Vagina (tissue), 2 donors: Measurements from ENCODE around the gene SMIM21. TPM values are rescaled to one million over a fixed set of nuclear protein-coding genes. Genes with fewer than 3 reads are reported as not detected.

Experiments used
- DNase-seq, 2 donors: peaks; one replicate each; pipeline ENCODE4 v3.0.0-alpha.2; 2017; ENCODE audit errors: extremely low spot score in 2 of 2
- H3K27ac ChIP-seq: fragments of 200-600 bp; sonication (generic); one replicate; pipeline ENCODE4 v1.5.1; 2019
- H3K27me3 ChIP-seq: fragments of 200-600 bp; sonication (generic); one replicate; pipeline ENCODE4 v1.5.1; 2019
- H3K36me3 ChIP-seq, 2 donors: fragments of 200-600 bp; sonication (generic); one replicate each; pipeline ENCODE4 v1.5.1; 2017 to 2019
- H3K4me1 ChIP-seq: fragments of 200-600 bp; sonication (generic); one replicate; pipeline ENCODE4 v1.5.1; 2019
- H3K4me3 ChIP-seq, 2 donors: fragments of 200-600 bp; sonication (generic); 1 replicate in 1 of 2; 2 replicates in 1 of 2; pipeline ENCODE4 v1.5.1; 2016 to 2019
- H3K9me3 ChIP-seq: fragments of 200-600 bp; sonication (generic); one replicate; pipeline ENCODE4 v1.5.1; 2019
- CTCF ChIP-seq, 3 experiments: fragments of 450-650 bp in 2 of 3; fragments of 200-600 bp in 1 of 3; sonication (generic) in 1 of 3; IDR thresholded peaks; one replicate each; pipeline ENCODE4 v1.5.1; 2017 to 2019; ENCODE audit warnings: antibody characterized with exemption in 3 of 3, mild to moderate bottlenecking in 2 of 3, moderate library complexity in 2 of 3
- POLR2A ChIP-seq, 2 donors: fragments of 450-650 bp; IDR thresholded peaks; one replicate each; pipeline ENCODE4 v1.6.1; 2017; ENCODE audit warnings: antibody characterized with exemption in 2 of 2, mild to moderate bottlenecking in 2 of 2, moderate library complexity in 2 of 2
- POLR2AphosphoS5 ChIP-seq, 2 donors: sonication (generic); formaldehyde crosslinking; IDR thresholded peaks; one replicate each; pipeline ENCODE4 v1.9.0; 2017; ENCODE audit warnings: antibody characterized with exemption in 2 of 2, mild to moderate bottlenecking in 2 of 2, low read depth in 1 of 2; ENCODE audit not compliant: insufficient read depth in 1 of 2
- intact Hi-C: fragments of 100-400 bp; cut with DNase I; formaldehyde crosslinking; loops from one replicate; pipeline ENCODE4 v1.15.1; 2023
- total RNA-seq: library from RNA; depleted of rRNA; stranded (reverse); fragments of >200 nt; gene quantifications from one replicate; pipeline ENCODE4 v1.2.3, GENCODE V29; 2016

SMIM21 gene
- not detected for total RNA-seq

GRCh38 chr18:75427603-75428002 lies at the start of gene SMIM21:
TSS of gene SMIM21 (minus strand) at chr18:75427703. CDS start at chr18:75427563, 140 bp downstream.
- Histone ChIP-seq H3K4me1 (no peaks in the 10 kb centered on the region), H3K9me3 (no peaks in the 10 kb centered on the region), H3K27me3 (no peaks in the 10 kb centered on the region), H3K4me3 (no peak within 1 kb of the TSS), H3K27ac (no peak within 1 kb of the TSS), H3K36me3 (no peaks in the 10 kb centered on the region)
- intact Hi-C loops, result no loop called here
- DNase-seq, result no peak
- no peak for TF ChIP-seq POLR2A (IDR thresholded peaks at IDR 0.05)

DNA sequence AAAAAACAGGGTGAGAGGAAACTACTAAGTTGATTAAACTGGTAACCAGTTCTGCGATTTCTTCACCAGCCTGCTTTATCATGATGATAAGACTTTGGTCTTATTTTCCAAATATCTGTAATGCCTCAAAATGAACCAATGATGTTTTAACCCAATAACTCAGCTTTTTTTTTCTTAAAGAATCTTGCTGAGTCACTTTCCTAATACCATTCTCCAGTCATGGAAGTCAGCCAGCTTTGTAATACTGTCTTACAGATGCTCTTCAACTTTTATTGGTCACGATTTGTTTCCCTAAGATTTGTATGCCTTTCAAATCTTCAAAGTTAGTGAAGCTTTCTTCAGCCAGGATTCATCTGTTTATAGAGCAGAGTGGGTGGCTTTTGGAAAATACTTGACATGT lies 47.7 kb upstream of the SMIM21 start:
- TF ChIP-seq POLR2A (IDR thresholded peaks at IDR 0.05), result no peak
- TF ChIP-seq CTCF (IDR thresholded peaks at IDR 0.05), result no peak
- TF ChIP-seq POLR2AphosphoS5 (IDR thresholded peaks at IDR 0.05; ENCODE audit: insufficient read depth in 1 of 2, low read depth in 1 of 2), result no peak
- Histone ChIP-seq H3K4me1 (no peaks in the 10 kb centered on the region), H3K27ac (no peak overlapping the region), H3K4me3 (no peak overlapping the region), H3K36me3 (no peaks in the 10 kb centered on the region), H3K9me3 (no peaks in the 10 kb centered on the region), H3K27me3 (no peaks in the 10 kb centered on the region)
- intact Hi-C loops, result no loop called here
- DNase-seq, result no peak

GRCh38 chr18:75474332-75474731 lies 46.8 kb upstream of the SMIM21 start:
- DNase-seq, result no peak
- Histone ChIP-seq H3K36me3 (no peaks in the 10 kb centered on the region), H3K4me3 (no peak overlapping the region), H3K4me1 (no peaks in the 10 kb centered on the region), H3K9me3 (no peaks in the 10 kb centered on the region), H3K27ac (no peak overlapping the region), H3K27me3 (no peaks in the 10 kb centered on the region)
- intact Hi-C loops, result no loop called here
- TF ChIP-seq POLR2AphosphoS5 (IDR thresholded peaks at IDR 0.05; ENCODE audit: insufficient read depth in 1 of 2, low read depth in 1 of 2) (no peak), CTCF (IDR thresholded peaks at IDR 0.05) (no peak), POLR2A (IDR thresholded peaks at IDR 0.05) (no peak)

- DNase-seq, result no peak
- H3K27ac ChIP-seq, result no peak overlapping the region
- no peaks in the 10 kb centered on the region for H3K27me3 ChIP-seq
- H3K36me3 ChIP-seq, result no peaks in the 10 kb centered on the region
- TF ChIP-seq CTCF (IDR thresholded peaks at IDR 0.05) (no peak), POLR2A (IDR thresholded peaks at IDR 0.05) (no peak), POLR2AphosphoS5 (IDR thresholded peaks at IDR 0.05; ENCODE audit: insufficient read depth in 1 of 2, low read depth in 1 of 2) (no peak)
- H3K4me1 ChIP-seq, result no peaks in the 10 kb centered on the region
- intact Hi-C loops, result no loop called here
- H3K4me3 ChIP-seq, result no peak overlapping the region
- H3K9me3 ChIP-seq, result no peaks in the 10 kb centered on the region
Measured at GRCh38 chr18:75473316-75473715, 45.8 kb upstream of the SMIM21 start.

DNA sequence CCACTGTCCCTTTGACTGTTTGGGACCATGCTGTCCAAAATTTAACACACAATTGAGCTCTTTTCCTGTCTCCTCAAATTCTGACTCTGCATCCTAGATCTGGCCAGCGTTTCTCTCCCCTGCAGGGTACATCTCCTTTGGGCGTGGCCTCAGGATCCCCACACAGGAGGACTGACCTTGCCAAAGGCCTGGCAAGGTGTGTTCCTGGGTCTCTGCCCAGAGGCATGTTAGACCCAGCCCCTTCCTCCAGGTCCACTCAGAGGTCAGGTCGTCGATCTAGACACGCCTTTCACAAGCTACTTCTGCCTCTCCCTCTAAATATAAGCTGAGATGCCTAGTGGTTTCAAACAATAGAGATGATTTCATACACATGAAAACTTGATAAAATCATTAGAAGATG lies 45.4 kb upstream of the SMIM21 start:
- Histone ChIP-seq H3K9me3 (no peaks in the 10 kb centered on the region), H3K4me3 (no peak overlapping the region), H3K4me1 (no peaks in the 10 kb centered on the region), H3K27me3 (no peaks in the 10 kb centered on the region), H3K36me3 (no peaks in the 10 kb centered on the region), H3K27ac (no peak overlapping the region)
- no peak for TF ChIP-seq POLR2AphosphoS5 (IDR thresholded peaks at IDR 0.05; ENCODE audit: insufficient read depth in 1 of 2, low read depth in 1 of 2)
- TF ChIP-seq CTCF (IDR thresholded peaks at IDR 0.05), result no peak
- TF ChIP-seq POLR2A (IDR thresholded peaks at IDR 0.05), result no peak
- intact Hi-C loops, result no loop called here
- DNase-seq, result no peak

GRCh38 chr18:75472396-75472795 lies 44.9 kb upstream of the SMIM21 start:
- no peaks in the 10 kb centered on the region for H3K27me3 ChIP-seq
- no peaks in the 10 kb centered on the region for H3K4me1 ChIP-seq
- H3K4me3 ChIP-seq, result no peak overlapping the region
- no peaks in the 10 kb centered on the region for H3K9me3 ChIP-seq
- H3K27ac ChIP-seq, result no peak overlapping the region
- intact Hi-C loops, result no loop called here
- no peaks in the 10 kb centered on the region for H3K36me3 ChIP-seq
- no peak for TF ChIP-seq POLR2AphosphoS5 (IDR thresholded peaks at IDR 0.05; ENCODE audit: insufficient read depth in 1 of 2, low read depth in 1 of 2)
- DNase-seq, result no peak
